ENCODE data around the gene KIDINS220.

GRCh38 chr2:8709611-8710010, 127.8 kb downstream of the KIDINS220 start:
- TF ChIP-seq GATA3 (IDR thresholded peaks at IDR 0.05; ENCODE audit: low read depth, low read length) (no peak), GATA2 (IDR thresholded peaks at IDR 0.05; ENCODE audit: low read depth, low read length) (no peak)
